GM19238 (cell line): ENCODE data around the gene PLAC9.
"Not testable (repeated sequence)": the region's sequence is repeated elsewhere in the genome, so short reads cannot be mapped to it uniquely, and the experiment has no call there.

Experiments
- DNase-seq: peaks from one replicate; pipeline ENCODE4 v3.0.0; 2011; ENCODE audit warnings: low spot score; ENCODE audit not compliant: insufficient read length

The PLAC9 gene

DNA sequence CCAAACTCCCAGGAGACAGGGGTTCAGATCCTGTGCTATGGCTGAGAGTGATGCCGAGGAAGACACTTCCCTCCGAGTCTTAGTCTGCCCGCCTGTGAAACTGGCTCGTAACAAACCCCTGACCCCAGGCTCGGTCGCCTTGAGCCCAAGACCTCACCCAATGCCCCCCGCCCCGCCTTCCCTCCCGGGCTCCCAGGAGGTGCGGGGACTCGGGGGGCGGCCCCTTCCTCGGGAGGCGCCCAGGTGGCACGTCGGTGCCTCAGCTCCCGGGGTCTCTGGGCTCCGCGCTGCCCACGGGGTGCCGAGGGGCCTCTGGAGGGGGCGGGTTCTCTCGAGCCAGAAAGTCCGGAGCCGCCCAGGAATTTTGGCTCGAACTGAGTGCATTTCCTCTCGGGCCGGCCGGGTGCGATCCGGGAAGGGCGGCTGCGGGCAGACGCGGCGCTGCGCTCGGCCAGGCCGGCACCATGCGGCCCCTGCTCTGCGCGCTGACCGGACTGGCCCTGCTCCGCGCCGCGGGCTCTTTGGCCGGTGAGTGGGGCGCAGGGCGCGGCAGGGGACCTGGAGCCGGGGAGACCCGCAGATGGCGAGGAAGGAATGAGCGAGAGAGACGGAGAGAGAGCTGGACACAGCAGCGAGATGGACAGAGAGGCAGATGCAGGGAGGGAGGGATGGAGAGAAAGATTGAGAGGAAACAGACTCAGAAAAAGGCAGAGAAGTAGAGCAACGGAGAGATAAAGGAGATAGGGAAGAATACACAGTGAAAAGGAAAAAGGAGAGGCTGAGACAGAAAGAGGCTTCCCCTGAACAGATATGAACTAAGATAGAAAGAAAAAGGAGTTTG lies at the start of gene PLAC9:
PLAC9 (plus strand) TSS at position 432 of the 841 bp plus-strand sequence; CDS start at position 465, 33 bp downstream.
- no peak for DNase-seq

GRCh38 chr10:80090121-80090520 lies 42.4 kb upstream of the PLAC9 start:
- DNase-seq, result no peak

DNA sequence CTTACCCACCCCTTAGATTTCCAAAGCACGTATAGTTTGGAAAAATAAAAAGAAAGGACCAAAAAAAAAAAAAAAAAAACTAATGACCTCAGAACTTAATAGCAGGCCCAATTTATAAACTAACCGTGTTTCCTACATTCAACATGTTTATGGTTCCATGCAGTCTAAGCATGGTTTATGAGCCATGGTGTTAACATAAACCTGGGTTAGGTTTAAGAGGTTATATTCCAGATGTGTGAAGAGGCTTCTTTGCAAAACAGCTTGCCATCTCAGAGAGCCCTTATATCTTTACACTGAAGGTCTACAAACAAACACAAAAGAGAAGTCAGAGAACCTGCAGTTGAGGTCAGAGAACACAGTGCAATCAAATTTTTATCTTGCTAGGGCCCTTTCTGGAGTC lies 38.3 kb upstream of the PLAC9 start:
- no peak for DNase-seq

DNA sequence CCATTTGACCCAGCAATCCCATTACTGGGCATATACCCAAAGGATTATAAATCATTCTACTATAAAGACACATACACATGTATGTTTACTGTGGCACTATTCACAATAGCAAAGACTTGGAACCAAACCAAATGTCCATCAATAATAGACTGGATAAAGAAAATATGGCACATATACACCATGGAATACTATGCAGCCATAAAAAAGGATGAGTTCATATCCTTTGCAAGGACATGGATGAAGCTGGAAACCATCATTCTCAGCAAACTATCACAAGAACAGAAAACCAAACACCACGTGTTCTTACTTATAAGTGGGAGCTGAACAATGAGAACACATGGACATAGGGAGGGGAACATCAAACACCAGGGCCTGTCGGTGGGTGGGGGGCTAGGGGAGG lies 34.3 kb upstream of the PLAC9 start:
- DNase-seq, result not testable (repeated sequence)

- DNase-seq, result not testable (repeated sequence)
Observed at GRCh38 chr10:80099295-80099694, 33.2 kb upstream of the PLAC9 start.

GRCh38 chr10:80100116-80100515 lies 32.4 kb upstream of the PLAC9 start:
- DNase-seq, result no peak

DNA sequence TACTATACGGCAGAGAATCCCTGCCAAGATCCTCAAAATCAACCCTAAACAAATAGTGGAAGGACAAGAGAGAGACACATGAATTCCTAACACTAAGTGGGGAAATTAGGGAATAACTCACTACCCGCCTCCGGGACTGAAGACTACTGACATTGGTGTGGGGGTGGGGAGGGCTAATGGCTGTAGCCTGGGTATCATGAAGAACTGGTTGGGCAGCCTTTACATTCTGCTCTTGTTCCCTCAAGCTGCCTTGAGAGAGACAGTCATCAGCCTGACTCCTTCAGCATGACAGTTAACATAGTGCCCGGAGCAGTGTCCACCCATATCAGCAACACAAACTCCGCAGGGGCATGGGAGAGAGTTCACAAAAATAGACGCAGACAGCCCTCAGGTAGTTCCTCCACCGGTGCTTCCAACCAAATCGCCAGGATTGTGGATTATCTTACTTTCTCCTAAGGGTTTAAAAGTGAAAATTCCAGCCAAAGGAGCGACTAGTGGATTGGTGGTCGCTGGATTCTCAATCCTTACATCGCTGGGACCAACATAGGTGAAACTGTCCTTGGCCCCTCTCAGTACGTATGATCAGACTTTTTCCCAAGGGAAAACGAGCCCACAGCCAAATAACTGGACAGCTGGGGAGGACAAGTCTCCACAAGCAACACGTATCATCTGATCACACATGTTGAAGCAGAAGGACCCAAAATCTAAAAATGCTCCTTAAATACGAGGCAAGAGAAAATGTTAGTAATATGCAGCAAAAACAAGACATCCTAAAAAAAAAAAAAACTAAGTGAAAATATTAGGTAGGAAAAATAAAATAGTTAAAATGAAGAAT lies 31.5 kb upstream of the PLAC9 start:
- no peak for DNase-seq

- peak; percentile 12 for DNase-seq
Observed at GRCh38 chr10:80104066-80104926, 28.2 kb upstream of the PLAC9 start.

- DNase-seq, result no peak
Observed at GRCh38 chr10:80108576-80109239, 23.8 kb upstream of the PLAC9 start.

DNA sequence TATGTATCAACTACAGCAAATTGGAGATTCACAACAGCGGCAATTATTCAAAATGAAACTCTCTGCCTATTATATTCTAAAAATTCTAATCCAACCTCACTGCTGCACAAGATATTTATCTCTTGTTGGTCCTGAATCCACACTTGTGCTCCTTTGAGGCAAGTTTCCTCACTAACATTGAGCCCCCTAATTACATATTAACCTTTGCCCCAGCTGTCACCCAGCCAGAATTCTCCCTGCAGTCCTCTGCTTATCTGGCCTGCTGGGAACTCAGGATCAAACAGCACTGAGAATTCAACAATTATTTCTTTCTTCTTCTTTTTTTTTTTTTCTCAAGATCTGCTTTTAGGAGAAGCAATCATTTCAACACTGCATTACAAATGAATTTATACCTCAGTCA lies 21.5 kb upstream of the PLAC9 start:
- no peak for DNase-seq

GRCh38 chr10:80118669-80119068 lies 13.9 kb upstream of the PLAC9 start:
- DNase-seq, result no peak

- no peak for DNase-seq
Observed at GRCh38 chr10:80122110-80122710, 10.3 kb upstream of the PLAC9 start.

- DNase-seq, result no peak
Observed at GRCh38 chr10:80122746-80123145, 9.8 kb upstream of the PLAC9 start.

DNA sequence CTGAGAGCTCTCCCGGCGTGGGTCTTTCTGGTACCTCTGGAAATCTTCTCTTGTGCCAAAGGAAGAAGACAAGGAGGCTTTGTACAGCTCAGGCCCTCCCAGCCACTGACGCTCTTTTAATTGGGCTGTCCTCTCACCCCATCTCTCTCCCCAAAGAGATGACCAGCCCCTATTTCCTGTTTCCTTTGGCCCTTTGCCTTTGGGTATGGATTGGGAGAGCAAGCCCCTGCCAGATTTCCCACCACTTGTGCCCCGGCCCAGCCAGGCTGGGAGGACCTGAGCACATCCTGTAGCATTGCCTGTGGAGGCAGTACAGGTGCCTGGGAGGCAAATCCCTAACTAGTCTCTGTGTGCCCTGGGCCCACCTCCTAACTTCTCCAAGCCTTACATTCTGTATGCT lies 5.7 kb upstream of the PLAC9 start:
- no peak for DNase-seq

- DNase-seq, result no peak
Observed at GRCh38 chr10:80131499-80131901, 1.0 kb upstream of the PLAC9 start.

GRCh38 chr10:80133206-80133605 lies 676 bp downstream of the PLAC9 start:
- no peak for DNase-seq

DNA sequence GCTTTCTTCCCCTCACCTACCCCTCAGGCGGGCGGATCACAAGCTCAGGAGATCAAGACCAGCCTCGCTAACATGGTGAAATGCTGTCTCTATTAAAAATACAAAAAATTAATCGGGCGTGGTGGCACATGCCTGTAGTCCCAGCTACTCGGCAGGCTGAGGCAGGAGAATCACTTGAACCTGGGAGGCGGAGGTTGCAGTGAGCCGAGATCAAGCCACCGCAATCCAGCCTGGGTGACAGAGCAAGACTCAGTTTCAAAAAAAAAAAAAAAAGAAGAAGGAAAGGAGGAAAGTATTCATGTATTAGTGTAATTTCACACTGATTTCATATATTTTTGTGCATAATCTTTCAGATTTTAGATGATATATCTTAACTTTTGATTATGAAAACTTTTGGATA lies 1.2 kb downstream of the PLAC9 start:
- DNase-seq, result not testable (repeated sequence)

GRCh38 chr10:80136134-80136571 lies 3.6 kb downstream of the PLAC9 start:
- DNase-seq, result no peak

DNA sequence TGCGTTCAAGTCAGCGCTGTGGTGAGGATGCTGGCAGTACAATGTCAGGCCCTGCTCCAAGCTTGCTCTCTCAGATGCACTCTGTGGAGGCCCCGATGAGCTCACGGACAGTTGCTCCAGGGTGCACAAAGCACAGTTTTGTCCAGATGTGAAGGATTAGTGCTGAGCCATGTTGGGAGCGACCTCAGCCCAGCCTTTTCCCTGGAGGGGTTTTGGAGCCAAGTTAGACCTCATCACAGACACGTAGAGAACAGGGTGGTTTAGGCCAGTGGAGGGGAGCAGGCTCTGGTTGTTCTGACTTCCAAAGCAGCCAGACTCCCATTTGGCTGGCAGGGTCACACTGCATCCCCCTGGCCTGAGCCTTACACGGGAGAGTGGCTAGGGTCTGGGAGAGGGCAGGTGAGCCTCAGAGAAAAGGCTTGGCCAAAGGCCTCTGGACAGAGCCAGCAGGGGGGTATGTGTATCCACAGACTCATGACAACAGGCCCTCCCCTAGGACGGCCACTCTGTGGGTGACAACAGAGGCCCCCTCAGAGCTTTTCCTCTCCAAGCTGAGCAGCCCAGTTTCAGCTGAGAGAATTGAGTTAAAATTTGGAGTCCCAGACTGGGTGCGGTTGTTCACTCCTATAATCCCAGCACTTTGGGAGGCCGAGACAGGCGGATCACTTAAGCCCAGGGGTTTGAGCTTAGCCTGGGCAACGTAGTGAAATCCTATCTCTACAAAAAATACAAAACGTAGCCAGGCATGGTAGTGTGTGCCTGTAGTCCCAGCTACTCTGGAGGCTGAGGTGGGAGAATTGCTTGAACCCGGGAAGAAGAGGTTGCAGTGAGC lies 4.7 kb downstream of the PLAC9 start:
- DNase-seq, result no peak

- no peak for DNase-seq
Observed at GRCh38 chr10:80137920-80138319, 5.4 kb downstream of the PLAC9 start.
